Transverse colon (tissue), 3 donors: Measurements from ENCODE around the gene SLC6A20.

ENCODE experiments used
- CTCF ChIP-seq, 5 experiments: fragments of 200-600 bp in 3 of 5; fragments of 450-650 bp in 2 of 5; sonication (generic) in 3 of 5; IDR thresholded peaks; 1 replicate in 2 of 5; 2 replicates in 3 of 5; pipeline ENCODE4 v1.5.1; 2016 to 2017; ENCODE audit warnings: antibody characterized with exemption in 5 of 5, inconsistent platforms in 3 of 5, mild to moderate bottlenecking in 2 of 5, moderate library complexity in 1 of 5
- EP300 ChIP-seq: sonication (generic); formaldehyde crosslinking; IDR thresholded peaks from one replicate; pipeline ENCODE4 v1.6.1; 2017; ENCODE audit warnings: antibody characterized with exemption, low read depth
- POLR2A ChIP-seq: fragments of 450-650 bp; IDR thresholded peaks from one replicate; pipeline ENCODE4 v1.6.1; 2016; ENCODE audit warnings: antibody characterized with exemption, mild to moderate bottlenecking, moderate library complexity

DNA sequence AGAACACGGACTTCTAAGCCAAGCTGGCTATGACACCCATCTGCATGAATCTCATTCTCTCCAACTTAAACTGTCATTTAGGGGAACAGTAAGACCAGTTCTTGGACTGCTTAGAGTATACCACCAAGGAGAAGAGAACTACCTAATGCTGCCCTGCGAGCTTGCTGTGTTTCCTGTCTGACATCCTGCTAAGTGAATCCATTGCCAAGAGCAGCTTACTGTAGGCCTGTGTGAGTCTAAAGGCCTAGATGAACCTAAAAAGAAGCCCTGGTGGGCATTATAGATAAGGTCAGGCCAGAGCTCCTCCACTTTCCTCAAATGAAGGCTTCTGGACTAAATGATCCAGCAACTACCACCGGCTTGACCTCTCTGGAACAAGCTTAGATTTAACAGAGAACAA is 30.6 kb upstream of the SLC6A20 start:
- TF ChIP-seq CTCF (IDR thresholded peaks at IDR 0.05) (no peak), POLR2A (no peak), EP300 (no peak)
